Activated effector memory CD4-positive, alpha-beta T cell treated with Interleukin-2 at 50 U/mL for 16 hours (primary cell): ENCODE data around the gene RHBDD1.

Source experiments
- DNase-seq: peaks from one replicate; pipeline ENCODE4 v3.0.0-alpha.2; 2020

RHBDD1 gene

GRCh38 chr2:226847090-226847489, 11.2 kb downstream of the RHBDD1 start:
- DNase-seq: no peak

- no peak for DNase-seq
These were observed 11.7 kb downstream of the RHBDD1 start for GRCh38 chr2:226847511-226847910.

GRCh38 chr2:226849349-226849748, 13.5 kb downstream of the RHBDD1 start:
- DNase-seq: no peak

- DNase-seq: no peak
These were observed 14.2 kb downstream of the RHBDD1 start for GRCh38 chr2:226850024-226850423.

- no peak for DNase-seq
These were observed 19.9 kb downstream of the RHBDD1 start for GRCh38 chr2:226855787-226856186.

GRCh38 chr2:226860087-226860486, 24.2 kb downstream of the RHBDD1 start:
- DNase-seq: no peak

GRCh38 chr2:226862623-226863022, 26.8 kb downstream of the RHBDD1 start:
- DNase-seq: no peak

GRCh38 chr2:226865273-226865672, 29.4 kb downstream of the RHBDD1 start:
- no peak for DNase-seq

GRCh38 chr2:226865710-226866109, 29.9 kb downstream of the RHBDD1 start:
- DNase-seq: no peak

- DNase-seq: no peak
These were observed 32.7 kb downstream of the RHBDD1 start for GRCh38 chr2:226868331-226869162.

- DNase-seq: no peak
These were observed 33.5 kb downstream of the RHBDD1 start for GRCh38 chr2:226869371-226869770.

GRCh38 chr2:226873051-226873620, 37.3 kb downstream of the RHBDD1 start:
- DNase-seq: no peak

- no peak for DNase-seq
These were observed 38.0 kb downstream of the RHBDD1 start for GRCh38 chr2:226873826-226874225.

- DNase-seq: no peak
These were observed 38.9 kb downstream of the RHBDD1 start for GRCh38 chr2:226874749-226875148.

GRCh38 chr2:226875438-226876225, 39.8 kb downstream of the RHBDD1 start:
- no peak for DNase-seq

- no peak for DNase-seq
These were observed 41.6 kb downstream of the RHBDD1 start for GRCh38 chr2:226877491-226877890.

GRCh38 chr2:226881287-226881686, 45.4 kb downstream of the RHBDD1 start:
- DNase-seq: no peak

GRCh38 chr2:226882606-226883005, 46.8 kb downstream of the RHBDD1 start:
- no peak for DNase-seq

- DNase-seq: no peak
These were observed 47.5 kb downstream of the RHBDD1 start for GRCh38 chr2:226883296-226883795.

GRCh38 chr2:226884166-226884565, 48.3 kb downstream of the RHBDD1 start:
- no peak for DNase-seq

GRCh38 chr2:226885769-226886435, 50.0 kb downstream of the RHBDD1 start:
- DNase-seq: no peak

- no peak for DNase-seq
These were observed 52.1 kb downstream of the RHBDD1 start for GRCh38 chr2:226887940-226888339.

- no peak for DNase-seq
These were observed 52.6 kb downstream of the RHBDD1 start for GRCh38 chr2:226888378-226888965.
